HG03354 (cell line): ENCODE results near the gene RIOK3.
A peak's percentile ranks its signal among the peaks of the same experiment; 100 is the strongest.
"Not testable (repeated sequence)": the region's sequence is repeated elsewhere in the genome, so short reads cannot be mapped to it uniquely, and the experiment has no call there.

Experiments used
- ATAC-seq: cut with Tn5 transposase; IDR thresholded peaks from one replicate; pipeline ENCODE4 v1.9.1; 2021; ENCODE audit warnings: mild to moderate bottlenecking; ENCODE audit not compliant: unreplicated experiment, poor library complexity, severe bottlenecking

Gene RIOK3

GRCh38 chr18:23489586-23489985 lies 36.5 kb downstream of the RIOK3 start:
- ATAC-seq: not testable (repeated sequence)

- no peak for ATAC-seq
Observed at GRCh38 chr18:23493654-23494053, 40.6 kb downstream of the RIOK3 start.

GRCh38 chr18:23494992-23495391 lies 41.9 kb downstream of the RIOK3 start:
- ATAC-seq: no peak

GRCh38 chr18:23495723-23496440 lies 42.8 kb downstream of the RIOK3 start:
- no peak for ATAC-seq

GRCh38 chr18:23498117-23498516 lies 45.0 kb downstream of the RIOK3 start:
- ATAC-seq: no peak

GRCh38 chr18:23498877-23499276 lies 45.8 kb downstream of the RIOK3 start:
- ATAC-seq: peak; percentile 46

GRCh38 chr18:23499291-23499781 lies 46.2 kb downstream of the RIOK3 start:
- ATAC-seq: no peak

GRCh38 chr18:23501626-23502025 lies 48.5 kb downstream of the RIOK3 start:
- ATAC-seq: no peak

- ATAC-seq: no peak
Observed at GRCh38 chr18:23502516-23503037, 49.5 kb downstream of the RIOK3 start.

GRCh38 chr18:23503038-23503962 lies 50.2 kb downstream of the RIOK3 start, which contains the start of gene RMC1:
Gene RMC1, plus strand, starts transcription at chr18:23503511. Its CDS starts 108 bp downstream, at chr18:23503619.
- peak; percentile 74 for ATAC-seq

- ATAC-seq: no peak
Observed at GRCh38 chr18:23503963-23504344, 50.9 kb downstream of the RIOK3 start.

- ATAC-seq: peak; percentile 67
Observed at GRCh38 chr18:23504720-23505119, 51.6 kb downstream of the RIOK3 start.

GRCh38 chr18:23506393-23506792 lies 53.3 kb downstream of the RIOK3 start:
- ATAC-seq: no peak

GRCh38 chr18:23510923-23511322 lies 57.8 kb downstream of the RIOK3 start:
- not testable (repeated sequence) for ATAC-seq

GRCh38 chr18:23512216-23512615 lies 59.1 kb downstream of the RIOK3 start:
- ATAC-seq: not testable (repeated sequence)

GRCh38 chr18:23512641-23513040 lies 59.6 kb downstream of the RIOK3 start:
- no peak for ATAC-seq

- peak; percentile 89 for ATAC-seq
Observed at GRCh38 chr18:23515911-23516546, 62.9 kb downstream of the RIOK3 start.

GRCh38 chr18:23519734-23520133 lies 66.6 kb downstream of the RIOK3 start:
- ATAC-seq: no peak

- no peak for ATAC-seq
Observed at GRCh38 chr18:23521271-23521670, 68.2 kb downstream of the RIOK3 start.

- ATAC-seq: no peak
Observed at GRCh38 chr18:23521907-23522306, 68.8 kb downstream of the RIOK3 start.
